ENCODE data around the gene CD38.
"Not testable (repeated sequence)": the region's sequence is repeated elsewhere in the genome, so short reads cannot be mapped to it uniquely, and the experiment has no call there.

Gene CD38

GRCh38 chr4:15758294-15758693, 19.8 kb upstream of the CD38 start:
- in situ Hi-C loops (cut with MboI; ENCODE audit: low sequenced_read_pairs): no loop called here

- in situ Hi-C loops (cut with MboI; ENCODE audit: low sequenced_read_pairs): not testable (repeated sequence)
Observed at GRCh38 chr4:15762460-15762859, 15.7 kb upstream of the CD38 start.

- in situ Hi-C loops (cut with MboI; ENCODE audit: low sequenced_read_pairs): no loop called here
Observed at GRCh38 chr4:15765391-15765790, 12.7 kb upstream of the CD38 start.

- in situ Hi-C loops (cut with MboI; ENCODE audit: low sequenced_read_pairs): no loop called here
Observed at GRCh38 chr4:15765910-15766697, 12.0 kb upstream of the CD38 start.

GRCh38 chr4:15766821-15767220, 11.3 kb upstream of the CD38 start:
- in situ Hi-C loops (cut with MboI; ENCODE audit: low sequenced_read_pairs): no loop called here

- in situ Hi-C loops (cut with MboI; ENCODE audit: low sequenced_read_pairs): no loop called here
Observed at GRCh38 chr4:15769202-15769601, 8.9 kb upstream of the CD38 start.

GRCh38 chr4:15771216-15772058, 6.7 kb upstream of the CD38 start:
- in situ Hi-C loops (cut with MboI; ENCODE audit: low sequenced_read_pairs): no loop called here

- in situ Hi-C loops (cut with MboI; ENCODE audit: low sequenced_read_pairs): no loop called here
Observed at GRCh38 chr4:15774020-15774420, 4.1 kb upstream of the CD38 start.

GRCh38 chr4:15776871-15777648, 1.1 kb upstream of the CD38 start:
- in situ Hi-C loops (cut with MboI; ENCODE audit: low sequenced_read_pairs): no loop called here

GRCh38 chr4:15777697-15778288, 335 bp upstream of the CD38 start:
- in situ Hi-C loops (cut with MboI; ENCODE audit: low sequenced_read_pairs): no loop called here

- in situ Hi-C loops (cut with MboI; ENCODE audit: low sequenced_read_pairs): no loop called here
Observed at GRCh38 chr4:15779306-15779705, 1.2 kb downstream of the CD38 start.

GRCh38 chr4:15779809-15780208, 1.7 kb downstream of the CD38 start:
- in situ Hi-C loops (cut with MboI; ENCODE audit: low sequenced_read_pairs): no loop called here

GRCh38 chr4:15781427-15782095, 3.4 kb downstream of the CD38 start:
- in situ Hi-C loops (cut with MboI; ENCODE audit: low sequenced_read_pairs): no loop called here

- in situ Hi-C loops (cut with MboI; ENCODE audit: low sequenced_read_pairs): no loop called here
Observed at GRCh38 chr4:15783676-15784075, 5.5 kb downstream of the CD38 start.

- in situ Hi-C loops (cut with MboI; ENCODE audit: low sequenced_read_pairs): no loop called here
Observed at GRCh38 chr4:15784959-15785634, 7.0 kb downstream of the CD38 start.

GRCh38 chr4:15786743-15787142, 8.6 kb downstream of the CD38 start:
- in situ Hi-C loops (cut with MboI; ENCODE audit: low sequenced_read_pairs): no loop called here

- in situ Hi-C loops (cut with MboI; ENCODE audit: low sequenced_read_pairs): no loop called here
Observed at GRCh38 chr4:15792974-15793373, 14.8 kb downstream of the CD38 start.

- in situ Hi-C loops (cut with MboI; ENCODE audit: low sequenced_read_pairs): no loop called here
Observed at GRCh38 chr4:15793506-15794363, 15.6 kb downstream of the CD38 start.

- in situ Hi-C loops (cut with MboI; ENCODE audit: low sequenced_read_pairs): no loop called here
Observed at GRCh38 chr4:15794426-15794825, 16.3 kb downstream of the CD38 start.

Data from HL-60/S4 (cell line).